Glomerular endothelial cell (primary cell): Measurements from ENCODE around the gene PPL. TPM values are rescaled to one million over a fixed set of nuclear protein-coding genes. Genes with fewer than 3 reads are reported as not detected.
"Not testable (repeated sequence)": the region's sequence is repeated elsewhere in the genome, so short reads cannot be mapped to it uniquely, and the experiment has no call there.

Experiments
- DNase-seq: peaks from one replicate; pipeline ENCODE4 v3.0.0-alpha.2; 2011; ENCODE audit warnings: low read depth, low spot score; ENCODE audit errors: extremely low read depth
- total RNA-seq: library from RNA; depleted of rRNA; stranded (reverse); fragments of >200 nt; gene quantifications from 2 replicates; pipeline ENCODE4 v1.2.3, GENCODE V29; 2015

The PPL gene, protein sequence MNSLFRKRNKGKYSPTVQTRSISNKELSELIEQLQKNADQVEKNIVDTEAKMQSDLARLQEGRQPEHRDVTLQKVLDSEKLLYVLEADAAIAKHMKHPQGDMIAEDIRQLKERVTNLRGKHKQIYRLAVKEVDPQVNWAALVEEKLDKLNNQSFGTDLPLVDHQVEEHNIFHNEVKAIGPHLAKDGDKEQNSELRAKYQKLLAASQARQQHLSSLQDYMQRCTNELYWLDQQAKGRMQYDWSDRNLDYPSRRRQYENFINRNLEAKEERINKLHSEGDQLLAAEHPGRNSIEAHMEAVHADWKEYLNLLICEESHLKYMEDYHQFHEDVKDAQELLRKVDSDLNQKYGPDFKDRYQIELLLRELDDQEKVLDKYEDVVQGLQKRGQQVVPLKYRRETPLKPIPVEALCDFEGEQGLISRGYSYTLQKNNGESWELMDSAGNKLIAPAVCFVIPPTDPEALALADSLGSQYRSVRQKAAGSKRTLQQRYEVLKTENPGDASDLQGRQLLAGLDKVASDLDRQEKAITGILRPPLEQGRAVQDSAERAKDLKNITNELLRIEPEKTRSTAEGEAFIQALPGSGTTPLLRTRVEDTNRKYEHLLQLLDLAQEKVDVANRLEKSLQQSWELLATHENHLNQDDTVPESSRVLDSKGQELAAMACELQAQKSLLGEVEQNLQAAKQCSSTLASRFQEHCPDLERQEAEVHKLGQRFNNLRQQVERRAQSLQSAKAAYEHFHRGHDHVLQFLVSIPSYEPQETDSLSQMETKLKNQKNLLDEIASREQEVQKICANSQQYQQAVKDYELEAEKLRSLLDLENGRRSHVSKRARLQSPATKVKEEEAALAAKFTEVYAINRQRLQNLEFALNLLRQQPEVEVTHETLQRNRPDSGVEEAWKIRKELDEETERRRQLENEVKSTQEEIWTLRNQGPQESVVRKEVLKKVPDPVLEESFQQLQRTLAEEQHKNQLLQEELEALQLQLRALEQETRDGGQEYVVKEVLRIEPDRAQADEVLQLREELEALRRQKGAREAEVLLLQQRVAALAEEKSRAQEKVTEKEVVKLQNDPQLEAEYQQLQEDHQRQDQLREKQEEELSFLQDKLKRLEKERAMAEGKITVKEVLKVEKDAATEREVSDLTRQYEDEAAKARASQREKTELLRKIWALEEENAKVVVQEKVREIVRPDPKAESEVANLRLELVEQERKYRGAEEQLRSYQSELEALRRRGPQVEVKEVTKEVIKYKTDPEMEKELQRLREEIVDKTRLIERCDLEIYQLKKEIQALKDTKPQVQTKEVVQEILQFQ (N-terminal part only)
- 0.18 and 1.3 TPM in 2 replicates for total RNA-seq

DNA sequence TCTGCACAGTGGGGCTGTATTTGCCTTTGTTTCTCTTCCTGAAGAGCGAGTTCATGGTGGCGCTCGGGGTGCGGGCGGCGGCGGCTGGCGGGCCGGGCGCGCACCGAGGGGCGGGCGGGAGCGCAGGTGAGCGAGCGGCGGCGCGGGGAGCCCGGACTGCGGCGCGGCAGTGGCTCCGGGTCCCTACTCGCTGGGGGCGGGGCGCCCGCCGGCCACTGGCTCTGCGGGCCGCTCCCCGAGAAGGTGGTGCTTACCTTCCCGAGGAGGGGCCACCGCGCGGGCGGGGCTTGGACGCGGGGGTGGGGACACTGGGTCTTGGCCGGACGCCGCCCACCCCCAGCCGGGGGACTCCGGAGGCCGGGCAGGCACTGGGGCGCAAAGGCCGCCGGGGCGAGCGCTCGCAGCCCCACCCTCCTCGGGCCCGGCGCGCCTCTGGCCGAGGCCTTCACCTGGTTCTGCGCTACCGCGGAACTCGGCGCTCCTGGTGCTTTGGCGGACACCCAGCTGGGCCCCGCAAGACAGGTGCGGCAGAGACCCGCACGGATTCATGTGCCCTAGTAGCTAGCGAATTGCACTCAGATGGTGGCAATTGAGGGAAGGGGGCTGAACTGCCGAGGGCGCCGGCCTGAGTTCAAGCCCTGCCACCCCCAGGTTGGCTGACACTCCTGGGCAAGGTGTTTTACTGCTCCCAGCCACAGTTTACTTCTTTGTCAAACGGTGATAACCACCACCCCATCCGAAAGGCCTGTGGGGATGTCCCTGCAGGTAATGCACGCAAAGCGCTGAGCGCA, at the start of gene PPL:
TSS of gene PPL (minus strand) at position 158 of the 791 bp plus-strand sequence. CDS start at position 55, 103 bp downstream.
- DNase-seq, result no peak

DNA sequence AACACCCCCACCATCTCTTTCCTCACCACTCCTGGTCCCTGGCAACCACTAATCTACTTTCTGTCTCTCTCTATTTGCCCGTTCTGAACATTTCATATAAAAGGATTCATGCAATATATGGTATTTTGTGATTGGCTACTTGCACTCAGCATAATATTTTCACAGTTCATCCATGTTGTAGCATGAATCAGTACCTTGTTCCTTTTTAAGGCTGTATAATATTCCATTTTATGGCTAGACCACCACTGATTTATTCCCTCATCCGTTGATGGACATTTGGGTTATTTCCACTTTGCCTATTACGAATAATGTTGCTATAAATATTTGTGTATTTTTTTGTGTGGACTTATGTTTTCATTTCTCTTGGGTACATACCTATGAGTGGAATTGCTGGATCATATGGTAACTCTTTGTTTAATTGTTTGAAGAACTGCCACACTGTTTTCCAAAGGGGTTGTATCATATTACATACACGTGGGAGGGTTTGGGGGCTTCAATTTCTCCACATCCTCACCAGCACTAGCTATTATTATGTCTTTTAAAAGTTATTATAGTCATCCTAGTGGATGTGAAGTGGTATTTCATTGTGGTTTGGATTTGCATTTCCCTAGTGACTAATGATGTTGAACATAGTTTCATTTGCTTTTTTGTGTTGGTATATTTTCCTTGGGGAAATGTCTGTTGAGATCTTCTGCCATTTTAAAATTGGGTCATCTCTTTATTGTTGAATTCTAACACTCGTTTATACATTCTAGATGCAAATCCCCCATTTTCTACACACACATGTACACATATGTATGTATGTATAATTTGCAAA, 47.4 kb upstream of the PPL start:
- DNase-seq, result no peak

DNA sequence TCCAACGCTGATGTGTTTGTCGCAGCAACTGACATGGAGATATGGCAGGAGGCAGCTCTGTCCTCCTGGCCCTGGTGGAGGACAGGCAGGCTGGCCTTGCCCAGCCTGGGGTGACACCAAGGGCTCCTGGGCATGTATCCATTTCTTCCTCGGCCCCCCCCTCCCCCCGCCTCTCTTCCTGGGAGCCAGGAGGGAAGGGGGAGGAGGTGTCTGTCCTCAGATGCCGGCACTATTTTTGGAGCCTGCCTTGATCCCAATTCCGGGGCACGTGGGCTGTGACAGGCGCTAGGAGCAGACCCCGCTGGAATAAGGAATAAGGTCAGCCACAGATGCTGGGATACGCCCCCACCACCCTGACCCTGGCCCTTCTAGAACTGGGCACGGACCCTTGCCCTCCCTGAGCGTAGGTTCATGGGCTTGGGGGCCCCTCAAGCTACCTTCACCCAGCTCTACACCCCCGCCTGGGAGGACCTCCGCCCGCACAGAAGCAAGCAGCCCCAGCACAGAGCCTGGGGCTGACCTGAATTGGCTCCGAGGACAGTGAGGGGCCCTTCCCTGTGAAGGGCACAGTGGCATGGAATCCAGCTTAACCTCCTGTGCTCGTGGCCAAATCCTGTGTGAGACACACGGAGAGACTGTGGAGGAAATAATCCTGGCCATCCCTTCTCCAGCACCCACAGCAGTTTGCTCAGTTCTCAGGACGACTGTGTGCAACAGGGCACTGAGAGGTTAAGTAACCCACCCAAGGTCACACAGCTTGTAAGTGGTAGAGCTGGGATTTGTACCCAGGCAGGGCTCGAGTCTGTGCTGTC, 45.3 kb upstream of the PPL start:
- DNase-seq, result no peak

DNA sequence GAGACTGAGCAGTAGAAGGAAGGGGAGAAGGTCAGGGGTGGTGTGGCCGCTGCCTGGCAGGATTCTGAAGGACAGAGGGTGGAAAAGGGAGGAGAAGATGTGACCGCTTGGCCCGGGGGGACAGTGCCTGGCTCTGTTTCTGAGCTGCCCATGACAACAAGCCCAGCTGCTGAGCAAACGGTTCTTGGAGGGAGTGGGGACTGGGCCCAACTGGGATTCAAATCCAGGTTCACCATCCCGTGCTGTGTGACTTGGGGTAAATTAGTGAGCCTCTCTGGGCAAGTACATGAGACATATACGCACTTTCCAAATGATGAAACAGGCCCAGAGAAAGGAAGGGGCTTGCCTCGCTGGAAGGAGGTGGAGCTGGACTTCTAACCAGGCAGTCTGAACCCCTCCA, 44.5 kb upstream of the PPL start:
- no peak for DNase-seq

DNA sequence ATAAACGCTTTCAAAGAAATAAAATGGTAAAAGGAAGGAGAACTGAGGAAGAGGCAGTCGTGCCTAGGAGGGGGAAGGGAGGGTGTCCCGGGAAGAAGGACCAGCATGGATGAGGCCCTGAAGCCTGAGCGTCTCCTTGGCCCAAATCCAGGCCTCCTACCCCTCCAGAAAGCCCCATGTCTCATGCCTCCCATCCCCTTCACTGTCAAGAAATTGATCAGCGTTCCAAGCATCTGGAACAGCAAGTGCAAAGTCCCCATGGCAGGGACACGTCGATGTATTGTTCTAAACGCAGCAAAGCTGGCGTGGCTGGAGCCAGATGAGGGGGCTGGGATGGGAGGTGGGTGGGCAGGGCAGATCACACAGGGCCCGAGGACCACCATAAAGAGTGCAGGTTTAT, 43.7 kb upstream of the PPL start:
- DNase-seq, result no peak

DNA sequence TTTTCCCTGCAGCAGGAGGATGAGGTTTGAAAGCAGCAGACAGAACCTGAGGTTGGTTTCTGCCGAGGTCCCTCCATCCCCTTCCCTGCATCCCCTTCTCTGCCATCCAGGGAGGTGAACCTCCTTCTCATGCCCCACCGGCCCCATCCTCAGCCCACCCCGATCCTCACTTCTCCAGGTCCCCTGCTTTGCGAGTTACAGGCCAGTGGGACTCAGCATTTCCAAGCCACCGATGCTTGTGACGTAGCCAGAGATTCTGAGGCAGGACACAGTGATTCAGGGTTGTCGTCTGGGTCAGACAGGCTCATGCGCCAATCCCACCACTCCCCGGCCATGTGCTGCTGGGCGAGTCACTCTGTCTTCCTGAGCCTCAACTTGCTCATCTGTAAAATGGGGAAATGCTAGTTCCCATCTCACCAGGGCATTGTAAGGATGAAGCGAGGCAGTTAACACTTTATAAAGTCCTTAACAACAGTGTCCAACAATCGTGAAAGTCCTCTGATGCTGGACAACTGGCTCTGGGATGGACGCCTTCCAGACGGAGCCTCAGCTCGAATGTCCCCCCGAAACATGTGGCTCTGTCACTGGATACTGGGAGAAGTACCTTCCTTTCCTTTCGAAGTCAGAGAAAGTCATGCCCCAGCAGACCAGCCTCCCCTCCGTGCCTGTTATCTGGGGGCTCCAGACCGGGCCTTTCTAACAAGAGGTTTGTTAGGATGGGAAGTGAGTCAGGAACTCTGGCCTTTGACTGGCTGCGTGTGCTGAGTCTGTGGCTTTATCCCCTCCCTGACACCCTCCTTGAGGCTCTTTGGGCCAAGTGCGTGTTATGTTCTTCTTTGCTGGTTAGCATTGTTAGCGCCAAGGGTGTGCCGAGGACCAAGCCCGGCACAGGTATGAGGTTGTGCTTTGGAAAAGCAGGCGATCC, 43.0 kb upstream of the PPL start:
- no peak for DNase-seq

DNA sequence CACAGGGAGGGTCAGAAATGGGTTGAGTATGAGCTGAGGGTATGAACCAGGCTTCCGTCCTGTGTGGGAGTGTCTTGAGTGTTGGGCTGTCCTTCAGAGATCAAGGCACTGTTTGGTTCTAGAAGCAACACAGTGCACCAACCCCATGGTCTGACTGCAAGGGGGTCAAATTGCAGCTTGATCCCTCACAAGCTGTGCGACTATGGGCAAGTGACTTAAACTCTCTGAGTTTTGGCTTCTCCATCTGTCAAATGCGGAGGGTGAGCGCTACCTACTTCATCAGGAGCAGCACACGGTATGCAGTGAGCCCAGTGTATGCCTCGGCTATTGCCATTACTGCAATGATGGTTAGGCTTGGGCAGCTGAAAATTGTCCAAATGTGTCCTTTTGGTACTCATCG, 42.2 kb upstream of the PPL start:
- DNase-seq, result no peak

DNA sequence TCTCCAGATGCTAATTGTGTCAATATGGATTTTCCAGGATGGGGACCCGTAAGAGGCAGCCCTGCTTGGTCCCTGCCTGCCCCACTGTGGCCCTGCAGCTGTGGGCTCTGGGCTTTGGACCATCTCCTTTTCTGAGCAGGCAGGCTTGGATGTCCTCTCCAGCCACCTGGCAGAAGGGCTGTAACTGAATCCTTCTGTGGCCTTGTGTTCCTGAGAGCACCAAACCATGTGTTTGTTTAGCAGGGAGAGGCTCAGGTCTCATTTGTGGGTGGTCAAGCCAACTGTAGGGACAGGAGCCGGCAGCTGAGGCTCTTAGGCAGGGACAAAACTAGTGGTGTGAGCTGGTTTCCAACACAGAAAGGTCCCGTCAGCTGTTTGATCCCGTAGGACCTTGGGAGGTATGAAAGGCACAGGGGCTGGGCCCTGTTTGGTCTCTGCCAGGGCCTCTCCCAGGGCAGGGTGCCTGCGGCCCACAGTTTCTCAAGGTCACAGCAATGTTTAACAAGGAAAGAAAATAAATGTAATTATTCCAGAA, 39.7 kb upstream of the PPL start:
- no peak for DNase-seq

DNA sequence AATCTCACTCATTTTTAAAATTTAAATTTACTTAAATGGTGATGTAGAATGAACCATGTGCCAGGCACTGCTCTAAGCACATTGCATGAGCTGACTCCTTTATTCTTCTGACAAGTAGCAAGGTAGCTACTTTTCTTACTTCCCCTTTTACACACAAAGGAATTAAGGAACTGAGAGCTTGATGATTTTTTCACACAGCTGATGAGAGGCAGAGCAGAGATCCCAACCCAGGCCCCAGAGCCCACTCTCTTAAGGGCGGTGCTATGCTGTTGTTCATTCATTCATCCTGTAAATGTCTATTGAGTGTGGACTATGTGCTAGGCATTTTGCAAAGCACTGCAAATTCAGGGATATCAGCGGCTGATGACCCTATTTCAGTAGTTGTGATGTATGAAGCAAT, 39.1 kb upstream of the PPL start:
- no peak for DNase-seq

DNA sequence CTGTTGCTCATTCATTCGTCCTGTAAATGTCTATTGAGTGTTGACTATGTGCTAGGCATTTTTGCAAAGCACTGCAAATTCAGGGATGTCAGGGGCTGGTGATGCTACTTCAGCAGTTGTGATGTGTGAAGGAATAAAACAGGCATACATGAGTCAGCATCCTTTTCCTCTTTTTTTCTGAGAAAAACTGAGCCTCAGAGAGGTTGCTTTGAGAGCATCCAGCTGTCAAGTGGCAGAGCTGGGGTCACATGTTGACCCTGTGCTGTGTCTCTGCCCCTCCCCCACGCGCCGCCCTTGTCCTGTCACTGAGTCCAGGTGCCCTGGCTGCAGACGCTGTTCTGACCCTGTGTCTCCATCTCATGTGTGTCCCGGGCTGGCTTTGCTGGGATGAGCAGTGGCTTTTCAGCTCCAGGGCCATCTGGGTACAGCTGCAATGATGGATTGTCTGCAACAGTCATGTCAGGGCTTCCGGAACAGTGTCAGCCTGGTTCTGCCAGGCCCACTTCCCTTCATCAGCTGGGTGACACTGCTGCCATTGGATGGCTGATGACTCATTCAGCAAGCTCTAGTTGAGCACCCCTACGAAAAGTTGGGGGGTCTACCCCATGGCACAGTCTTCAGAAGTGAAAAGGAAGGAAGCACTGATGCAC, 36.1 kb upstream of the PPL start:
- DNase-seq, result no peak

DNA sequence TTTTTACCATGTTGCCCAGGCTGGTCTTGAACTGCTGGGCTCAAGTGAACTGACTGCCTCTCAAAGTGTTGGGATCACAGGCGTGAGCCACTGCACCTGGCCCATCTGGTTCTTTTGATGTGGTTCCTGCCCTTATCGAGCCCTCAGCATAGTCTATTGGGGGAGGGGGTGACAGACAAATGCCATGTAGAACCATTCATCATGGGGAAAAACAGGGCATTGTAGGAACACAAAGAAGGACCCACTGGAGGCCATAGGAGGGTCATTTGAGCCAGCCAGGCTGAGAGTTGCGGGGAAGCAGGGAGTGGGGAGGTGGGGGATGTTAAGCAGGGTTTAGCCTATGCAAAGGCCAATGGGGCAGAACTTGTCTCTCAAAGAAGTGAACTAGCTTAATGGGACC, 33.1 kb upstream of the PPL start:
- DNase-seq, result no peak

DNA sequence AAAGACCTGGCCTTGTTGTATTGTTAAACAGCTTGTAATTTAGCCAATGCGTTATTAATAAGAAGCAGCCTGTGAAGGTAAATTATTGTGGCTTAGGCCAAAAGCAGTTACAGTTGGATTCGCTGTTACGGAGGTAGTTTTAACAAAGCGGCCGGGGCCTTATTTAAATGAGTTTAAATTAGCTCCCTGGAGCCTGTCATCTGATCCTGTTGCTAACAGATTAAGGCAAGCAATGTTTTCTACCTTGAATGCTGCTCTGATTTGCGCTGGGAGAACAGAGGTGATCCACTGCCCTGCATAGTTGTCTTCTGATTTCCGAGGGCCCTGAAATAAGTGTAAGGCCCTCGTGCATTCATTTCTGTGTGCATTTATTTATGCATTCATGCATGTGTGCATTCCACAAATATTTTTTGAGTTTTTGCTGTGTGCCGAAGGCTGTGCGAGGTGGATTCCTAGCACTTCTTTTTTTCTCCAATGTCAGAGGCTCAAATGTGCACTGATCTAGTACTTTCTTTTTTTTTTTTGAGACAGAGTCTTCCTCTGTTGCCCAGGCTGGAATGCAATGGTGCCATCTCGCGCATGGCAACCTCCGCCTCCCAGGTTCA, 32.0 kb upstream of the PPL start:
- no peak for DNase-seq

DNA sequence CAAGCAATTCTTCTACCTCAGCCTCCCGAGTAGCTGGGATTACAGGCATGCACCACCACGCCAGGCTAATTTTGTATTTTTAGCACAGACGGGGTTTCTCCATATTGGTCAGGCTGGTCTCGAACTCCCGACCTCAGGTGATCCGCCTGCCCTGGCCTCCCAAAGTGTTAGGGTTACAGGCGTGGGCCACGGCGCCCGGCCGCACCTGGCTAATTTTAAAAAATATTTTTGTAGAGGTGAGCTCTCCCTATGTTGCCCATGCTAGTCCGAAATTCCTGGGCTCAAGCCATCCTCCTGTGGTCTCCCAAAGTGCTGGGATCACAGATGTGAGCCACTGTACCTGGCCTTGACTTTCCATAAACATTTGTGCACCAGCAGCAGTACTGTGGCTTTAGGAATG, 31.3 kb upstream of the PPL start:
- DNase-seq, result not testable (repeated sequence)

DNA sequence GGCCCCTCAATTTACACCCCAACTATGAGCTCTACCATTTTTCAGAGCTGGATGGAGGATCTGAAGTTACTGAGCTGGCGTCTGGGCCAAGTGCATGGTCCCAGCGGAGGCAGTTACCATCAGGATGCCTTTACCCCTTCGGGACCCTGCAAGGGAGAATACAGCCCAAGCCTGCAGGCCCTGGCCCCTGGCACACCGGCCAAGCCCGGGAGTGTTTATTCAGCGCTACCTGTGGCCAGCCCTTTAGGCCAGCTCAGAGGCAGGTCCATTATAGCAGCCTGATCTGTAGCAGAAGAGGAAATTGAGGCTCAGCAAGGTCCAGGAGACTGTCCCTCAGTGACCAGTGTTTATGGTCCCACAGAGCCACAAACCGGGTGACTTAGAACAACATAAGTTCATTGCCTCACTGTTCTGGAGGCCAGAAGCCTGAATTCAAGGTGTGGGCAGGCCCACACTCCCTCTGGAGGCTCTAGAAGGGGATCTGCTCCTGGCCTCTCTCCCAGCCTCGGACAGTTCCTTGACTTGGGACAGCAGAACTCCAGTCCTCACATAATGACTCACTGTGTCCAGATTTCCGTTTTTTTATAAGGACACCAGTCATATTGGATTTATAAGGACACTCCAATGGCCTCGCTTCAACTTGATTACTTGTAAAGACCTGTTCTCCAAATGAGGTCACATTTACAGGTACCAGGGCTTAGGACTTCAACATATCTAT, 29.9 kb upstream of the PPL start:
- no peak for DNase-seq

DNA sequence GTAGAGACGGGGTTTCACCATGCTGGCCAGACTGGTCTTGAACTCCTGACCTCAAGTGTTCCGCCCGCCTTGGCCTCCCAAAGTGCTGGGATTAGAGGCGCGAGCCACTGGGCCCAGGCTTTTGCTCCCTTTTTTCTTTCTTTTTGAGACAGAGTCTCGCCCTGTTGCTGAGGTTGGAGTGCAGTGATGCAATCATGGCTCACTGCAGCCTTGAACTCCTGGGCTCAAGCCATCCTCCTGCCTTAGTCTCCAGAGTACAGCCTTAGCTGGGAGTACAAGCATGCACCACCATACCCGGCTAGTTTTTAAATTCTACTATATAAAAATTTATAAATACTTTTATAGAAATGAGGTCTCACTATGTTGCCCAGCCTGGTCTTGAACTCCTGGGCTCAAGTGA, 26.6 kb upstream of the PPL start:
- not testable (repeated sequence) for DNase-seq

DNA sequence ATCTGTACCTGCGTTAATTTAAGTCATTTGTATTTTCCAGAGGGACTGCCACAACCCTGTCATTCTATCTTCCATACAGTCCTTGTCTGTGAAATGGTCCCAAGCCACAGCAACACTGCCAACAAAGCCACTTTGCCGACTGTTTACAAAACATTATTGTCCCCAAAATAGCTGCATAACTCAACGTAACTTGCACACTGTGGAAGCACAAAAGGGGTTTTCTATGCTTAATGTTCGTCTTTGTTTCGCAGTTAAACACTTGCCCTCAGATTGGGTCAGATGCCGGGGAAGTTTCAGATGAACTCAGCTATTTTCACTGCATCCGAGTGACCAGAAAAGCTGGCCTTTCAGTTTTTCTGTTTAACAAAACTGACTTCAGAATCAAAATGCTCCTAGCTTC, 25.8 kb upstream of the PPL start:
- DNase-seq, result no peak
